A549 (cell line): ENCODE data around the gene ADAM19. TPM values are rescaled to one million over a fixed set of nuclear protein-coding genes. Genes with fewer than 3 reads are reported as not detected.

ENCODE experiments used
- ATAC-seq, 2 experiments: fragments of 200-7000 bp in 1 of 2; fragments of >200 bp in 1 of 2; cut with Nextera tagmentation in 1 of 2; cut with Tn5 transposase in 1 of 2; 3 replicates each; pipeline versions ENCODE4 v1.8.0 to v1.9.1; 2018 to 2020; ENCODE audit warnings: mild to moderate bottlenecking in 1 of 2, moderate library complexity in 1 of 2
- CTCF ChIA-PET: fragments of 300-600 bp; sonication (Branson Sonifier 250); formaldehyde crosslinking; extraction: SDS; loops from one replicate; lab custom pipeline; 2021; ENCODE audit warnings: antibody characterized with exemption, inconsistent platforms; lab: Yijun Ruan, JAX
- POLR2A ChIA-PET: fragments of 350-600 bp; formaldehyde crosslinking; extraction: SDS; loops from one replicate; lab custom pipeline; 2021; ENCODE audit warnings: antibody characterized with exemption, inconsistent platforms; lab: Yijun Ruan, JAX
- DNase-seq, 2 experiments: peaks; one replicate each; pipeline versions ENCODE4 v3.0.0 to v3.0.0-alpha.2; 2011 to 2016; ENCODE audit warnings: low read depth in 1 of 2, low spot score in 1 of 2
- FAIRE-seq: peaks from 2 replicates; lab custom pipeline; 2011; peaks lifted over from hg19 to GRCh38; lab: Jason Lieb, UNC
- H3K27ac ChIP-seq, 2 experiments: fragments of >200 bp; sonication (Bioruptor Twin); formaldehyde crosslinking; 3 replicates each; pipeline ENCODE4 v1.5.1; 2016 to 2017
- H3K4me1 ChIP-seq: fragments of >200 bp; sonication (Bioruptor Twin); formaldehyde crosslinking; 3 replicates; pipeline ENCODE4 v1.6.1; 2016
- H3K4me2 ChIP-seq: fragments of >200 bp; sonication (Bioruptor Twin); formaldehyde crosslinking; 3 replicates; pipeline ENCODE4 v1.6.1; 2016
- H3K4me3 ChIP-seq: fragments of >200 bp; sonication (Bioruptor Twin); formaldehyde crosslinking; 3 replicates; pipeline ENCODE4 v1.5.1; 2016
- H3K9me3 ChIP-seq: fragments of >200 bp; sonication (Bioruptor Twin); formaldehyde crosslinking; 3 replicates; pipeline ENCODE4 v1.6.1; 2016
- BHLHE40 ChIP-seq: IDR thresholded peaks from 2 replicates; pipeline ENCODE4 v1.6.1; 2012; ENCODE audit warnings: low read depth, low read length, inconsistent platforms
- CBX2 ChIP-seq: fragments of 200-600 bp; sonication (generic); IDR thresholded peaks from 2 replicates; pipeline ENCODE4 v1.6.1; 2016; ENCODE audit warnings: low read depth, mild to moderate bottlenecking, borderline replicate concordance
- CBX8 ChIP-seq: fragments of 200-600 bp; sonication (generic); IDR thresholded peaks from 2 replicates; pipeline ENCODE4 v1.6.1; 2016
- CEBPB ChIP-seq, 2 experiments: fragments of >200 bp in 1 of 2; sonication (Bioruptor Twin) in 1 of 2; formaldehyde crosslinking in 1 of 2; IDR thresholded peaks; 2 replicates each; pipeline ENCODE4 v1.6.1; 2012 to 2016
- EP300 ChIP-seq, 2 experiments: fragments of >200 bp; sonication (Bioruptor Twin); formaldehyde crosslinking; IDR thresholded peaks; 2 replicates in 1 of 2; 3 replicates in 1 of 2; pipeline ENCODE4 v1.6.1; 2016 to 2017
- FOXS1 ChIP-seq: fragments of 250-450 bp; sonication (Bioruptor Pico); IDR thresholded peaks from 2 replicates; pipeline ENCODE4 v1.5.0; 2020; ENCODE audit warnings: mild to moderate bottlenecking, moderate library complexity
- GATA3 ChIP-seq: IDR thresholded peaks from 2 replicates; pipeline ENCODE4 v1.6.1; 2012; ENCODE audit warnings: borderline replicate concordance
- HOXB13 ChIP-seq: fragments of 250-450 bp; sonication (Bioruptor Pico); IDR thresholded peaks from 2 replicates; pipeline ENCODE4 v1.5.0; 2020; ENCODE audit warnings: low read depth, mild to moderate bottlenecking, moderate library complexity
- HOXB5 ChIP-seq: fragments of 250-450 bp; sonication (Bioruptor Pico); IDR thresholded peaks from 2 replicates; pipeline ENCODE4 v1.5.0; 2020; ENCODE audit warnings: mild to moderate bottlenecking, moderate library complexity
- MAZ ChIP-seq: fragments of 150-350 bp; IDR thresholded peaks from 2 replicates; pipeline ENCODE4 v1.6.1; 2014; ENCODE audit warnings: antibody characterized with exemption, low read depth, low read length, borderline replicate concordance
- MYC ChIP-seq: IDR thresholded peaks from 2 replicates; pipeline ENCODE4 v1.6.1; 2012; ENCODE audit warnings: mild to moderate bottlenecking, inconsistent platforms, low read length, improper control_type of control experiment, borderline replicate concordance
- NPAS2 ChIP-seq: fragments of 250-450 bp; sonication (Bioruptor Pico); IDR thresholded peaks from 2 replicates; pipeline ENCODE4 v1.8.0; 2022; ENCODE audit warnings: mild to moderate bottlenecking, moderate library complexity, borderline replicate concordance
- NR3C1 ChIP-seq: fragments of >200 bp; sonication (Bioruptor Twin); formaldehyde crosslinking; IDR thresholded peaks from 3 replicates; pipeline ENCODE4 v1.6.1; 2017
- PHF8 ChIP-seq: fragments of 200-600 bp; sonication (generic); IDR thresholded peaks from 2 replicates; pipeline ENCODE4 v1.6.1; 2016; ENCODE audit warnings: low read depth, mild to moderate bottlenecking, antibody characterized with exemption, moderate library complexity, borderline replicate concordance
- SMC3 ChIP-seq: fragments of >200 bp; sonication (Bioruptor Twin); formaldehyde crosslinking; IDR thresholded peaks from 3 replicates; pipeline ENCODE4 v1.6.1; 2018; ENCODE audit warnings: inconsistent platforms
- TFCP2L1 ChIP-seq: fragments of 250-450 bp; sonication (Bioruptor Pico); IDR thresholded peaks from 2 replicates; pipeline ENCODE4 v1.5.0; 2021; ENCODE audit warnings: mild to moderate bottlenecking
- ZFP36 ChIP-seq: fragments of 450-650 bp; IDR thresholded peaks from 2 replicates; pipeline ENCODE4 v1.6.1; 2014; ENCODE audit warnings: borderline replicate concordance; ENCODE audit not compliant: partially characterized antibody
- WGBS: methylation state at CpG from one replicate; pipeline ENCODE4 v1.1.6; 2017; ENCODE audit errors: missing lambda C conversion rate; 5-methylcytosine and 5-hydroxymethylcytosine counted together
- polyA plus RNA-seq, 4 experiments: library from polyadenylated mRNA; depleted of rRNA in 3 of 4; stranded (reverse); fragments of >200 nt; fragmentation: RNase III in 1 of 4; extraction: RNeasy Plus Mini Kit Qiagen cat#74134 plus additional on column Dnase treatment in 1 of 4; gene quantifications; 2 replicates in 3 of 4; 3 replicates in 1 of 4; pipeline ENCODE4 v1.2.3, GENCODE V29; 2011 to 2017
- TF ChIP-seq, protein P1 (sequence below): fragments of >200 bp; sonication (Bioruptor Twin); formaldehyde crosslinking; IDR thresholded peaks from 3 replicates; pipeline ENCODE4 v1.5.1; 2016
- TF ChIP-seq, protein P2 (sequence below): fragments of 450-650 bp; IDR thresholded peaks from 2 replicates; pipeline ENCODE4 v1.6.1; 2014; ENCODE audit warnings: antibody characterized with exemption
- TF ChIP-seq, protein P3 (sequence below): fragments of 250-450 bp; sonication (Bioruptor Pico); IDR thresholded peaks from 2 replicates; pipeline ENCODE4 v1.5.0; 2021; ENCODE audit warnings: mild to moderate bottlenecking, moderate library complexity, borderline replicate concordance
- TF ChIP-seq, protein P4 (sequence below): fragments of 200-600 bp; sonication (generic); IDR thresholded peaks from 2 replicates; pipeline ENCODE4 v1.6.1; 2016; ENCODE audit warnings: antibody characterized with exemption, mild to moderate bottlenecking, moderate library complexity

ADAM19 gene
- polyA plus RNA-seq, 2 of the 4 experiments (the other 2 are of a cell fraction) = 7.7 to 15.2 TPM

DNA sequence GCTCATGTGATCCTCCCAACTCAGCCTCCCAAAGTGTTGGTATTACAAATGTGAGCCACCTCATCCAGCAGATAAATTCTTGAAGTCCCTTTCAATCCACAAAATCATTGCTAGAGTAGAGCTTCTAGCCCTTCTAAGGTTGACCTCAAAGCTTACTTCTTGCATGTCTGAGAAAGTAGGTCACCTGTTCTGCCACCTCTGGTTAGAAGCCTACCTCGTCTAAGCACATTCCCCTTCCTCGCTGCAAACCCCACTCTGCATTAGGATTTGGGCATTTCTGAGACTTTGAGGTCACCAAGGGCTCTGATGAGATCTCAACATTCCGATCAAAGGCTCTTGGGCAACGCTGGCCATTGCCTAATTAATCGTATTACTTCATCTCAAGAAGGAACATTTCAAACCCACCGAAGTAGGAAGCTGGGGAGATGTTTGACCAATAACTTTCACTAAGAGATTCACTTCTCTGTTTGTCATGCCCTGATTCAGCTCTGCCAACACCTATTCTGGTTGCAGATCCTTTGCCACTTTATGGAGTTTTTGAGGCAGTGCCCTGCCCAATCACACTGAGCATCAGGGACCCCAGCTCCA is 8.6 kb downstream of the ADAM19 start (continued):
- TF ChIP-seq PHF8 (no peak), TFCP2L1 (CRISPR knock-in tag) (no peak), SMC3 (no peak), NR3C1 (no peak), CBX2 (no peak), EP300 (IDR thresholded peaks at IDR 0.05) (no peak)
- TF ChIP-seq, protein P1, sequence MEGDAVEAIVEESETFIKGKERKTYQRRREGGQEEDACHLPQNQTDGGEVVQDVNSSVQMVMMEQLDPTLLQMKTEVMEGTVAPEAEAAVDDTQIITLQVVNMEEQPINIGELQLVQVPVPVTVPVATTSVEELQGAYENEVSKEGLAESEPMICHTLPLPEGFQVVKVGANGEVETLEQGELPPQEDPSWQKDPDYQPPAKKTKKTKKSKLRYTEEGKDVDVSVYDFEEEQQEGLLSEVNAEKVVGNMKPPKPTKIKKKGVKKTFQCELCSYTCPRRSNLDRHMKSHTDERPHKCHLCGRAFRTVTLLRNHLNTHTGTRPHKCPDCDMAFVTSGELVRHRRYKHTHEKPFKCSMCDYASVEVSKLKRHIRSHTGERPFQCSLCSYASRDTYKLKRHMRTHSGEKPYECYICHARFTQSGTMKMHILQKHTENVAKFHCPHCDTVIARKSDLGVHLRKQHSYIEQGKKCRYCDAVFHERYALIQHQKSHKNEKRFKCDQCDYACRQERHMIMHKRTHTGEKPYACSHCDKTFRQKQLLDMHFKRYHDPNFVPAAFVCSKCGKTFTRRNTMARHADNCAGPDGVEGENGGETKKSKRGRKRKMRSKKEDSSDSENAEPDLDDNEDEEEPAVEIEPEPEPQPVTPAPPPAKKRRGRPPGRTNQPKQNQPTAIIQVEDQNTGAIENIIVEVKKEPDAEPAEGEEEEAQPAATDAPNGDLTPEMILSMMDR = no peak

DNA sequence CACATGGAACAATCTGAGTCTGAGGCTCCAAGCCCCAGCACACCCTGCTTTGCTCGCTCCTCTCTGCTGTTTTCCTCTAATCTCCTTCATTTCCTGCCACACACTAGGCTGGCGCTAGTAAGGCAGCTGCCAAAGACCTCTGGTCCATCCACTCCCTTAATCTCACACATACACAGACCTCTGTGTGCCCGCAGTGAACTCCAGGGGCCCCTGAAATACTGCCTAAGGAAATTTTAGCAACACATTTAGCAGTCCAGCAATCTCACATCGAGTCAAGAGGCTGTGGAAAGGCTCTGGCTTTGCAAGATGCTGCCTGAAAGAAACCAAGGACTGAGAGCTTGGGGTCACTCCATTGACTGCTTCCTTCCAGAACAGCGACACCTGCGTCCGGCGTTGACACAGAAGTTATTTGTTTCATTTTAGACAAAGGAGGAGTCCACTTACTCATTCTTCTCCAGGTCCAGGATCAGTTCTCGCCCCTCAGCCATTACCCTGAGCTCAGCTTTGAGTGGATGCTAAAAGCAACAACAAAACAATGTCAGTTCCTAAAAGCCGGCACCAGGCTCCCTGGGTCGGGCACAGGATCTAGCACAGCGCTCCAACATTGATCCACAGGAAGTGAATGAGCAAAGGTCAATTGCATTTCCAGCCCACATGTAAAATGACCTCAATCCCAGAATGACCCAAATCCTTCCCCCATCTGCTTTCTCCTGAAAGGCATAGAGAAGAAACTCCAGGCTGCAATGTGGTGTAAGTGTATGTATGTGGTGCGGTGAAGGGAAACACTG is 11.5 kb downstream of the ADAM19 start:
- TF ChIP-seq GATA3 = no peak
- TF ChIP-seq CEBPB (IDR thresholded peaks at IDR 0.05) = no peak
- TF ChIP-seq, protein P2, sequence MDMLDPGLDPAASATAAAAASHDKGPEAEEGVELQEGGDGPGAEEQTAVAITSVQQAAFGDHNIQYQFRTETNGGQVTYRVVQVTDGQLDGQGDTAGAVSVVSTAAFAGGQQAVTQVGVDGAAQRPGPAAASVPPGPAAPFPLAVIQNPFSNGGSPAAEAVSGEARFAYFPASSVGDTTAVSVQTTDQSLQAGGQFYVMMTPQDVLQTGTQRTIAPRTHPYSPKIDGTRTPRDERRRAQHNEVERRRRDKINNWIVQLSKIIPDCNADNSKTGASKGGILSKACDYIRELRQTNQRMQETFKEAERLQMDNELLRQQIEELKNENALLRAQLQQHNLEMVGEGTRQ = no peak
- TF ChIP-seq, protein P3, sequence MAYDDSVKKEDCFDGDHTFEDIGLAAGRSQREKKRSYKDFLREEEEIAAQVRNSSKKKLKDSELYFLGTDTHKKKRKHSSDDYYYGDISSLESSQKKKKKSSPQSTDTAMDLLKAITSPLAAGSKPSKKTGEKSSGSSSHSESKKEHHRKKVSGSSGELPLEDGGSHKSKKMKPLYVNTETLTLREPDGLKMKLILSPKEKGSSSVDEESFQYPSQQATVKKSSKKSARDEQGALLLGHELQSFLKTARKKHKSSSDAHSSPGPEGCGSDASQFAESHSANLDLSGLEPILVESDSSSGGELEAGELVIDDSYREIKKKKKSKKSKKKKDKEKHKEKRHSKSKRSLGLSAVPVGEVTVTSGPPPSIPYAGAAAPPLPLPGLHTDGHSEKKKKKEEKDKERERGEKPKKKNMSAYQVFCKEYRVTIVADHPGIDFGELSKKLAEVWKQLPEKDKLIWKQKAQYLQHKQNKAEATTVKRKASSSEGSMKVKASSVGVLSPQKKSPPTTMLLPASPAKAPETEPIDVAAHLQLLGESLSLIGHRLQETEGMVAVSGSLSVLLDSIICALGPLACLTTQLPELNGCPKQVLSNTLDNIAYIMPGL (CRISPR knock-in tag) = no peak
- TF ChIP-seq CBX8 = no peak
- no peak for TF ChIP-seq NPAS2 (CRISPR knock-in tag)
- TF ChIP-seq MAZ = no peak
- TF ChIP-seq HOXB5 (CRISPR knock-in tag) = no peak
- no peak for TF ChIP-seq BHLHE40
- no peak for TF ChIP-seq HOXB13
- no peak for TF ChIP-seq FOXS1 (CRISPR knock-in tag)
- no peak for TF ChIP-seq ZFP36
- TF ChIP-seq, protein P4, sequence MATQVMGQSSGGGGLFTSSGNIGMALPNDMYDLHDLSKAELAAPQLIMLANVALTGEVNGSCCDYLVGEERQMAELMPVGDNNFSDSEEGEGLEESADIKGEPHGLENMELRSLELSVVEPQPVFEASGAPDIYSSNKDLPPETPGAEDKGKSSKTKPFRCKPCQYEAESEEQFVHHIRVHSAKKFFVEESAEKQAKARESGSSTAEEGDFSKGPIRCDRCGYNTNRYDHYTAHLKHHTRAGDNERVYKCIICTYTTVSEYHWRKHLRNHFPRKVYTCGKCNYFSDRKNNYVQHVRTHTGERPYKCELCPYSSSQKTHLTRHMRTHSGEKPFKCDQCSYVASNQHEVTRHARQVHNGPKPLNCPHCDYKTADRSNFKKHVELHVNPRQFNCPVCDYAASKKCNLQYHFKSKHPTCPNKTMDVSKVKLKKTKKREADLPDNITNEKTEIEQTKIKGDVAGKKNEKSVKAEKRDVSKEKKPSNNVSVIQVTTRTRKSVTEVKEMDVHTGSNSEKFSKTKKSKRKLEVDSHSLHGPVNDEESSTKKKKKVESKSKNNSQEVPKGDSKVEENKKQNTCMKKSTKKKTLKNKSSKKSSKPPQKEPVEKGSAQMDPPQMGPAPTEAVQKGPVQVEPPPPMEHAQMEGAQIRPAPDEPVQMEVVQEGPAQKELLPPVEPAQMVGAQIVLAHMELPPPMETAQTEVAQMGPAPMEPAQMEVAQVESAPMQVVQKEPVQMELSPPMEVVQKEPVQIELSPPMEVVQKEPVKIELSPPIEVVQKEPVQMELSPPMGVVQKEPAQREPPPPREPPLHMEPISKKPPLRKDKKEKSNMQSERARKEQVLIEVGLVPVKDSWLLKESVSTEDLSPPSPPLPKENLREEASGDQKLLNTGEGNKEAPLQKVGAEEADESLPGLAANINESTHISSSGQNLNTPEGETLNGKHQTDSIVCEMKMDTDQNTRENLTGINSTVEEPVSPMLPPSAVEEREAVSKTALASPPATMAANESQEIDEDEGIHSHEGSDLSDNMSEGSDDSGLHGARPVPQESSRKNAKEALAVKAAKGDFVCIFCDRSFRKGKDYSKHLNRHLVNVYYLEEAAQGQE = no peak
- TF ChIP-seq MYC = no peak
- no peak overlapping the region for H3K4me2 ChIP-seq
- peak in 1 of 2 experiments; percentile 21; a peak in 1 of 6 replicates for ATAC-seq
- peak overlapping the region in 1 of 2 experiments; percentile 6; a peak in 1 of 6 replicates for H3K27ac ChIP-seq
- ChIA-PET CTCF (interaction anchor here (0.6 to 1.2 kb wide), 3 partner anchors 98 to 228 kb away, joined by 3 to 4 read pairs (median 3); partner anchors contain the start of gene LSM11), POLR2A (no interaction called here)
- FAIRE-seq = no peak
- no peaks in the 10 kb centered on the region for H3K9me3 ChIP-seq
- 85% methylated on average over 13 of the region's 13 CpGs for WGBS
- peaks cover 9% of the 10 kb centered on the region; the same call in 2 of the 3 replicates for H3K4me1 ChIP-seq
- no peak for DNase-seq
- no peak overlapping the region for H3K4me3 ChIP-seq
